Measurements from ENCODE around the gene WDR18. TPM values are rescaled to one million over a fixed set of nuclear protein-coding genes. Genes with fewer than 3 reads are reported as not detected.

The WDR18 gene
- total and polyA plus RNA-seq, 7 donors = 14.3 to 65.8 (median 30.7) TPM

GRCh38 chr19:982567-983170 lies 1.5 kb upstream of the WDR18 start:
- Histone ChIP-seq H3K36me3 (peaks cover 0 to 12% (median 4%) of the 10 kb centered on the region in 4 donors), H3K27me3 (no peaks in the 10 kb centered on the region), H3K27ac (peak overlapping the region; percentile 81 to 88 (median 86)), H3K4me3 (peak overlapping the region in 3 of 4 donors; percentile 28 to 42 (median 42)), H3K4me1 (peaks cover 0 to 29% (median 26%) of the 10 kb centered on the region in 4 donors), H3K9me3 (no peaks in the 10 kb centered on the region)
- WGBS, 2 donors = 1 to 2% methylated on average over 46 of the region's 46 CpGs
- intact Hi-C loops (cut with DNase I) = loop anchor here (1.0 to 5.0 kb wide), 3 partner anchors 61 to 215 kb away; partner anchors contain the start of gene CFD
- peak; percentile 80 for DNase-seq
- peak in 3 of 4 experiments; percentile 48 to 97 (median 61) for TF ChIP-seq CTCF (IDR thresholded peaks at IDR 0.05)
- TF ChIP-seq POLR2AphosphoS5 (IDR thresholded peaks at IDR 0.05) = no peak

- Histone ChIP-seq H3K4me3 (no peak overlapping the region), H3K27me3 (no peaks in the 10 kb centered on the region), H3K36me3 (peaks cover 0 to 39% (median 18%) of the 10 kb centered on the region in 4 donors), H3K9me3 (no peaks in the 10 kb centered on the region), H3K27ac (no peak overlapping the region), H3K4me1 (peaks cover 0 to 29% (median 26%) of the 10 kb centered on the region in 4 donors)
- no peak for DNase-seq
- WGBS, 2 donors = 94 to 95% methylated on average over 14 of the region's 14 CpGs
- TF ChIP-seq POLR2AphosphoS5 (IDR thresholded peaks at IDR 0.05) = no peak
- TF ChIP-seq POLR2A (IDR thresholded peaks at IDR 0.05) = no peak
- TF ChIP-seq CTCF (IDR thresholded peaks at IDR 0.05) = no peak
- no peak for TF ChIP-seq EP300 (IDR thresholded peaks at IDR 0.05)
- intact Hi-C loops (cut with DNase I) = no loop called here
Observed at GRCh38 chr19:986083-986482, 1.9 kb downstream of the WDR18 start.

- WGBS, 2 donors = 85 to 87% methylated on average over 14 of the region's 14 CpGs
- intact Hi-C loops (cut with DNase I) = no loop called here
- no peak for TF ChIP-seq POLR2AphosphoS5 (IDR thresholded peaks at IDR 0.05)
- TF ChIP-seq POLR2A (IDR thresholded peaks at IDR 0.05) = no peak
- TF ChIP-seq CTCF (IDR thresholded peaks at IDR 0.05) = no peak
- TF ChIP-seq EP300 (IDR thresholded peaks at IDR 0.05) = no peak
- Histone ChIP-seq H3K27me3 (no peaks in the 10 kb centered on the region), H3K27ac (no peak overlapping the region), H3K9me3 (no peaks in the 10 kb centered on the region), H3K36me3 (peaks cover 0 to 53% (median 19%) of the 10 kb centered on the region in 4 donors), H3K4me3 (no peak overlapping the region), H3K4me1 (peaks cover 0 to 21% (median 18%) of the 10 kb centered on the region in 4 donors)
- no peak for DNase-seq
Observed at GRCh38 chr19:988081-988480, 3.9 kb downstream of the WDR18 start.

- no peak overlapping the region for H3K27ac ChIP-seq
- no peak for DNase-seq
- H3K4me3 ChIP-seq = no peak overlapping the region
- intact Hi-C loops (cut with DNase I) = no loop called here
- TF ChIP-seq CTCF (IDR thresholded peaks at IDR 0.05) (no peak), POLR2AphosphoS5 (IDR thresholded peaks at IDR 0.05) (no peak), EP300 (IDR thresholded peaks at IDR 0.05) (no peak), POLR2A (IDR thresholded peaks at IDR 0.05) (no peak)
- H3K4me1 ChIP-seq = peaks cover 0 to 17% (median 15%) of the 10 kb centered on the region in 4 donors
- H3K36me3 ChIP-seq = peaks cover 0 to 57% (median 19%) of the 10 kb centered on the region in 4 donors
- no peaks in the 10 kb centered on the region for H3K9me3 ChIP-seq
- WGBS, 2 donors = 91 to 93% methylated on average over 15 of the region's 15 CpGs
- no peaks in the 10 kb centered on the region for H3K27me3 ChIP-seq
Observed at GRCh38 chr19:988510-988909, 4.4 kb downstream of the WDR18 start.
